ENCODE results near the gene HIPK2.

Gene HIPK2

GRCh38 chr7:139645572-139646523, 131.9 kb downstream of the HIPK2 start:
- DNase-seq = peak; percentile 78

- no peak for DNase-seq
Observed at GRCh38 chr7:139643951-139644585, 133.7 kb downstream of the HIPK2 start.

- DNase-seq = no peak
Observed at GRCh38 chr7:139642283-139642682, 135.5 kb downstream of the HIPK2 start.

GRCh38 chr7:139641337-139641992, 136.3 kb downstream of the HIPK2 start:
- no peak for DNase-seq

- DNase-seq = no peak
Observed at GRCh38 chr7:139640681-139641080, 137.1 kb downstream of the HIPK2 start.

- no peak for DNase-seq
Observed at GRCh38 chr7:139639563-139639962, 138.2 kb downstream of the HIPK2 start.

GRCh38 chr7:139635526-139636302, 142.1 kb downstream of the HIPK2 start:
- DNase-seq = peak; percentile 71

GRCh38 chr7:139634087-139634486, 143.7 kb downstream of the HIPK2 start:
- DNase-seq = no peak

- DNase-seq = no peak
Observed at GRCh38 chr7:139631520-139632031, 146.2 kb downstream of the HIPK2 start.

GRCh38 chr7:139630643-139631519, 146.9 kb downstream of the HIPK2 start:
- DNase-seq = no peak

GRCh38 chr7:139629392-139630082, 148.3 kb downstream of the HIPK2 start:
- DNase-seq = no peak

GRCh38 chr7:139627831-139628230, 150.0 kb downstream of the HIPK2 start:
- no peak for DNase-seq

- no peak for DNase-seq
Observed at GRCh38 chr7:139626817-139627216, 151.0 kb downstream of the HIPK2 start.

GRCh38 chr7:139623518-139623917, 154.3 kb downstream of the HIPK2 start:
- no peak for DNase-seq

GRCh38 chr7:139620676-139621344, 157.0 kb downstream of the HIPK2 start:
- peak; percentile 67 for DNase-seq

GRCh38 chr7:139619367-139619657, 158.5 kb downstream of the HIPK2 start:
- DNase-seq = no peak

GRCh38 chr7:139618482-139619366, 159.1 kb downstream of the HIPK2 start:
- peak; percentile 64 for DNase-seq

GRCh38 chr7:139617074-139617473, 160.7 kb downstream of the HIPK2 start:
- DNase-seq = no peak

- DNase-seq = no peak
Observed at GRCh38 chr7:139614886-139615285, 162.9 kb downstream of the HIPK2 start.

Data from activated T-cell treated with anti-CD3 and anti-CD28 coated beads, Interleukin-2, amount 50 U/mL, for 1 hour (primary cell).